HG03558 (cell line): ENCODE results near the gene DHRS1.
A peak's percentile ranks its signal among the peaks of the same experiment; 100 is the strongest.
"Not testable (repeated sequence)": the region's sequence is repeated elsewhere in the genome, so short reads cannot be mapped to it uniquely, and the experiment has no call there.

Source experiments
- ATAC-seq: cut with Tn5 transposase; IDR thresholded peaks from one replicate; pipeline ENCODE4 v1.9.1; 2021; ENCODE audit warnings: moderate number of reproducible peaks; ENCODE audit not compliant: unreplicated experiment; ENCODE audit errors: extremely low read depth

DHRS1 gene

DNA sequence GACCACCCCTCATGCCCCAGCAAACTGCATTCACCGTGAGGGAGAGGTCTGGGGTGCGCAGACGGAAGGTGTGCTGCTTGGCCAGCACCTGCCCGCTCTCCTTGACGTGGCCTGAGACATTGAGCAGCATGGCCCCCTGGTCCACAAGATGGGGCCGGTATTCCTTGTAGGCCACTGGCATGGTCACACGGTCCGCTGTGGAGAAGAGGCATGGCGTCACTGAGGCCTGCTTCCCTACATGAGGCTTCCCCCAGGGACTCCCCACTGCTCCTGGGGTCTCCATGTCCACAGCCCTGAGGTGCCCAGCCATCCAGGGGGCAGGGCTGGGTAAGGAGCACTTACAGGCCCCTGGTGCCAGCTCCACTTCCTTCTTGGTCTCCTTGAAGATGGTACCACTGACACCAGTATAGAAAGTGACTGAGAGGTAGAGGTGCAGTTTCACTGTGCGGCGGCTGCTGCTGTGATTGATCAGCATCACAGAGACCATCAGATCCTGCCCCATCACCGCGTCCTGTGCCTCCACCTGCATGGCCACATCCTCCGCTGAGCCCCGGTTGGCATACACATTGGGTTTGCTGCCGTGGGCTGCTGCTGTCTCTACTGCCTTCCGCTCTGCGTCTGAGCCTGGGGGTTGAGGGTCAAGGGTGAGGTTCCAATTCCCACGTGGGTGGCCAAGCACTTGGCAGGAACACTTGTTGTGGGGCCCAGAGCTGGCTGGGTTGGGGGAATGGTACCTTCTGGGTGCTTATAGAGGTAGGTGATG, 44.8 kb downstream of the DHRS1 start:
- ATAC-seq: no peak

DNA sequence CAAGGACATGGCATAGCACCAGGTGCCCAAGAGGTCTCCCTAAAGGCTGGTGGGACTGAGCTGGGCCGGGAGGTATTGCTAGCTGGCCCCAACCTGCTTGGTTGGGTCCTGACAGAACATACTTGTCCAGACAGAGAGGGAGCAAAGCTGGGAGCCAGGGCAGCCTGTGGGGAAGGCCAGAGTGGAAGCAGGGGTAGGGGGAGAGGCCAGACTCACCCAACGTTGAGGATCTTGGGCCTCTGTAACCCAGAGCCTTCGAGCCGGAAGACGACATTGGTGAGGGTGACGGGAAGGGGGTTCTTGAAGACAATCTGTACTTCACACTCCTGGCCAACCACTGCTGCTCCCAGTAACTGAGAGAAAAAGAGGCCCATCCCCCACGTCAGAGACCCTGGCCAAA, 45.6 kb downstream of the DHRS1 start:
- ATAC-seq: no peak

DNA sequence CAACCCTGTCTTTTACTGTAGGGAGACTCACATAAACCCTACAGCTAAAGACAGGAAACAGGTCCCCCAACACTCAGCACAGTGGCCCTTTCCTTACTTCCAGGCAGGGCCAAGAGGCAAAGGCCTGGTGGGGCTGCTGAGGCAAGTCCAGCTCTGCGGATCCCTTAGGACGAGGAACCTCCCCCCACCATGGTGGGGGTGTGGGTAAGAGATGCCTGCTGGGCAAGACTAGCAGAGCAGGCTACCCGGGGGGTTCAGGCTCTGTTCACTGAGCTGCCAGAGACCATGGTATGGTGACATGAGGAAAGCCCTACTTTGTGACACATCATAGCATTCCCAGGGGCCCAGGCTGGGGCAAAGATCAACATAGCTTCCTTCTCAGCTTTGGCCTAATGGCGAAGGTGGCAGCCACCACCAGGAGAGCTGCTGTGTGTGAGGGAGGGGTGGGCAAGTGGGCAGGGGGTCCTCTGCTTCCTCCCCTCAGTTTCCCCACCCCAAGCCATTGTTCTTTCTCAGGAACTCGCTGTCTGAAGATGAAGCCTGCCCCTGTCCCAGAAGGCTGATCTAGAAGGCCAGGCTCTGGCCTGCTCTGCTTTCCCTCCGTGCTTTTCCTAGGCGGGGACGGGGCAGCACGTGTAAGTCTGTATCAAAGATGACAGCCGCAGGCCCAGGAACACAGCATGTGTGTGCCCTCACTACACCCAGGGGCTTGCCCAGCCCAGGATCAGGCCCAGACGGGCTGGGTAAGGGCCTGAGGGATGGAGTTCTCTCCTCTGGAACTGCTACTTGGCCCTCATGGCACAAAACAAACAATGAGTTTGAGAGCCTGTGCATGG, 47.1 kb downstream of the DHRS1 start:
- ATAC-seq: no peak

DNA sequence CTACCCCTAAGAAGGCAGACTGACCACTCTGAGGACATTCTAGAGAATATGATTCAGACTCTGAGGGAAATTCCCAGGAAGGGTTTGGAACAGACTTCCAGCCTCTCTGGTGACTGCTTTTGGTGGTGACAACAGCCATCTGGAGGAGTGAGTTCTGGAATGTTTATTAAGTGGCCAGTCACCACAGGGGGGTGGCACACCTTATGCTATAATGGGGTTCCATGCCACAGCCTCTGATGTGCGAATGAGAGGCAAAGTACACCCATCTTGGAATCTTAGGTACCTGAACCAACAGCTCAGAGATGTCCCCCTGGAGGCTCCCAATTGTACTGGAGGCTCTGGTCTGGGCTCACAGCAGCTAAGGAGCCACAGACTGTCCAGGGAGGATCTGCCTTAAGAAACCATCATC, 47.7 kb downstream of the DHRS1 start:
- ATAC-seq: no peak

DNA sequence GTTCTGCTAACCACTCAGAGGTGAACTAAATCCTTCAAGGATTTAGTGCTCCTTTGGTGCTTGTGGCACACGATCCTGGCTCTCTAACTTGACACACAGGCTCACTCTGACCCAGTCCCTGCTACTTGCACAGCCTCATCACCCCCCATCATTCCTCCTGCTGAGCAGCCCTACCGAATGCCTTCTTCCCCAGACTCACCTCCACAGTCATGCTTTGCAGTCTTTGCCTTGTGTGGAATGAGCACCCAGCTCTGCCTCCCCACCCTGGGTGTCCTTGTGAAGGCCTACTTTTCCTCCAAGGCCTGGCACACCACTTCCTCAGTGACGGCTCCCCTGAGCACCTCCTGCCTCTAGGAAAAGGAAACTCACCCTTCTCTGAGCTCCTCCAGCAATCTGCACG, 49.2 kb downstream of the DHRS1 start:
- ATAC-seq: no peak

DNA sequence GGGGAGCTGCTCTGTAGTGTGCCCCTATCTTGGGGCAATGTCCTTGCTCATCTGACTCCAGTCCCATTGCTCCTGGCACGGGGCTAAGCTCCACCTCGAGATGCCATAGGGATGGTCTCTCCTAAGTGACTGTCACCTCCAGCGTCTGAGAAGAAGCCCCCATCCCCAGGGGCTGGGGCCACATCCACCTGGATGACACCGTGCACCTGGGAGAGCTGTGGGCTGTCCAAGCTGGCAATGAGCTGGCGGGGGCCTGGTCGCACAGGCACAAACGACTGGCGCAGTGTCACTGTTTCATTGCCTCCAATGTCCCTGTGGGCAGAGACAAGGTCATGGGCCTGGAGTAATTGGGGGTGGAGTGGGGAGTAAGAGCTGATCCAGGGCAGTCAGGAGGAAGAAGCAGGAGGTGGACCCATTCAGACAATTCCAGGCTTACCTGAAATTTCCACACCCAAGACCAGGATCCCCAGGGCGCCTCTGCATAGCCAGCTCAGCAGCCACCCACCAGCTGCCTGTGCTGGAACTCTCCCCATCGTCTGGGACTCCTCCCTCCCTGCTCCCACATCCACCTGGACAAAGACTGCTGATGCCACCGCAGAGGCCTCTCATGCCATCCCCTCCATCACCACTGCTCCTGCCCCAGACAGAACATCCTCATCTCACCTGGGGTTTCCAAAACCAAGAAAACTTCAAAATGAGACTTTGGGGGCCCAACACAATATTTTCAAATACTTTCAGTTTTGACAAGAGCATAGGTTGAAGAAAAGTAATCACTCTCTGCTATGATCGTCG, 50.2 kb downstream of the DHRS1 start:
- ATAC-seq: no peak

DNA sequence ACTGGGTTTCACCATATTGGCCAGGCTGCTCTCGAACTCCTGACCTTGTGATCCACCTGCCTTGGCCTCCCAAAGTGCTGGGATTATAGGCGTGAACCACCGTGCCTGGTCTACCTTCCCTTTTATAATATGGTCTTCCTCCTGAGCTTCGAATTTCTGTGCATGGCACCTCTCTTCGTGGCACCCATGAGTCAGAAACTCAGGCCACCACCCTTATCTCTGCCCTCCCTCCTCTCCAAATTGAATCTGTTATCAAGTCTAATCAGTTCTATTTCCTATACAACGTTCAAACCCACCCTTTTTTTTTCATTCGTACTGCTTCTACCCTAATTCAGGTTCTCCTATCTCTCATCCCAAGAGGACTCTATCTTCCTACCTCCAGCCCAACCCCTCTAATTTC, 52.2 kb downstream of the DHRS1 start:
- no peak for ATAC-seq

DNA sequence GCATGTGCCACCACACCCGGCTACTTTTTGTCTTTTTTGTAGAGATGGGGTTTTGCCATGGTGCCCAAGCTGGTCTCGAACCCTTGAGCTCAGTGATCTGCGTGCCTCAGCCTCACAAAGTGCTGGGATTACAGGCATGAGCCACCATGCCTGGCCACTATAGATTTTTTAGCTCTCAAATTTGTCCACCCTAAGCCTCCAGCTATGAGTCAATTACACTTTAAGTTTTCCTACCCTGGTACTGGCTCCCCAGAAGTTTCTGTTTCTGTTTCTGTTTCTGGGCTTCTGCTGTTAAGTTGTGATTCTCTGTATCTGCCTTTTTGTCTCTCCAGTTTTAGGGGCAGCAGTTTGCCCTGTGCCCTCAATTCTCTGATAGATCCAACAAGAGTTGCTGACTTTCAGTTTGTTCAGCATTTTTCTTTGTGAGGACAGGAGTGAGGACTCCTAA, 52.8 kb downstream of the DHRS1 start:
- ATAC-seq: no peak

DNA sequence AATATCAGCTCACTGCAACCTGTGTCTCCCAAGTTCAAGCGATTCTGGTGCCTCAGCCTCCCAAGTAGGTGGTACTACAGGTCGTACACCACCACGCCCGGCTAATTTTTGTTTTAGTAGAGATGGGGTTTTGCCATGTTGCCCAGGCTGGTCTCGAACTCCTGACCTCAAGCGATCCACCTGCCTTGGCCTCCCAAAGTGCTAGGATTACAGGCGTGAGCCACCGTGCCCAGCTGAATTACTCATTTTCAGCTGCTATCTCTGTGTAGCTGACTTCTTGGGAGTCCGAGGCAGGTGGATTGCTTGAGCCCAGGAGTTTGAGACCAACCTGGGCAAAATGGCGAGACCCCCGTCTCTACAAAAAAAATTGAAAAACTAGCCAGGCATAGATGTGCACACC, 54.2 kb downstream of the DHRS1 start:
- ATAC-seq: not testable (repeated sequence)

DNA sequence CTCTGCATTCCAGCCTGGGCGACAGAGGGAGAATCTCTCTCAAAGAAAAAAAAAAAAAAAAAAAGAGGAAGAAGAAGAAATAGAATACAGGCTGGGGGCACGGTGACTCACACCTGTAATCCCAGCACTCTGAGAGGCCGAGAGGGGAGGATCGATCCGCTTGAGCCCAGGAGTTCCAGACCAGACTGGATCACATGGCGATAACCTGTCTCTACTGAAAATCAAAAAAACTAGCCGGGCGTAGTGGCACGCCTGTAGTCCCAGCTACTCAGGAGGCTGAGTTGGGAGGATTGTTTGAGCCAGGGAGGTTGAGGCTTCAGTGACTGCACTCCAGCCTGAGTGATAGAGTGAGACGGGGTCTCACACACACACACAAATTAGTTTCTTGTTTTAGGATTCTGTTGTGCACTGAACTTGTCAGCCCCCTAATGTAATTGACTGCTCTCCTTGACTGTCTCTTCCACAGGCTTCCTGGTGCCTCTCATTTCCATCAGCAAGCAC, 56.2 kb downstream of the DHRS1 start:
- no peak for ATAC-seq

DNA sequence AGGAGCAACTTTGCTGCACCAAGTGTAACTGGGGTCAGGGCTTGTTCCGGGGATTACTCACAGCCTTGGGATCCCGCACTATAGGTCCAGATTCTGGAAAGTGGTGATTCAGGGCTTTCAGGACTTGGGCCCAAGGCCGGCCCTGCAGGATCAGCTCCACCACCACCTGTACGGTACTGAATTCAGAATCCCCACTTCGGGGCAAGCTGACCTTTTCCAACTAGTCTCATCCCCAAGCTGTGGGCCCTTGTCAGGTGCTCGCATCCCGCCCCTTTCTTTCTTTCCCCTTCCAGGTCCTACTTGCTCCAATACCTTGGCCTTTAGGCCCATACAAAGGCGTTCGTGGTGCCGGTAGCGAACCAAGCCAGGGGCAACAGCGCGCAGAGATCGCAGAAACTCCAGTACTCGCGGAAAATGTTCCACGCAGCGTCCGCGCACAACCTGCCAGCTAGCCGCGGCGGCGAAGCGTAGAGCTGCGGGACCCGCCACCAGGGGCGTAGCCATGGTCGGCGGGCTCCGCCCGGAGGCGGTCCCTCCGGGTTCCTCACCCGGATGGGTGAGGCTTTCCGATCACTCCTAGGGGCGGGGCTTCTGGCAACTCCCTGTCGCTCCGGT, 57.6 kb downstream of the DHRS1 start:
- peak; percentile 43 for ATAC-seq
